Measurements from ENCODE around the gene C3orf62. TPM values are rescaled to one million over a fixed set of nuclear protein-coding genes. Genes with fewer than 3 reads are reported as not detected.

C3orf62 gene
- total RNA-seq, 1 donor from 2014 or later, result 0.43 TPM

DNA sequence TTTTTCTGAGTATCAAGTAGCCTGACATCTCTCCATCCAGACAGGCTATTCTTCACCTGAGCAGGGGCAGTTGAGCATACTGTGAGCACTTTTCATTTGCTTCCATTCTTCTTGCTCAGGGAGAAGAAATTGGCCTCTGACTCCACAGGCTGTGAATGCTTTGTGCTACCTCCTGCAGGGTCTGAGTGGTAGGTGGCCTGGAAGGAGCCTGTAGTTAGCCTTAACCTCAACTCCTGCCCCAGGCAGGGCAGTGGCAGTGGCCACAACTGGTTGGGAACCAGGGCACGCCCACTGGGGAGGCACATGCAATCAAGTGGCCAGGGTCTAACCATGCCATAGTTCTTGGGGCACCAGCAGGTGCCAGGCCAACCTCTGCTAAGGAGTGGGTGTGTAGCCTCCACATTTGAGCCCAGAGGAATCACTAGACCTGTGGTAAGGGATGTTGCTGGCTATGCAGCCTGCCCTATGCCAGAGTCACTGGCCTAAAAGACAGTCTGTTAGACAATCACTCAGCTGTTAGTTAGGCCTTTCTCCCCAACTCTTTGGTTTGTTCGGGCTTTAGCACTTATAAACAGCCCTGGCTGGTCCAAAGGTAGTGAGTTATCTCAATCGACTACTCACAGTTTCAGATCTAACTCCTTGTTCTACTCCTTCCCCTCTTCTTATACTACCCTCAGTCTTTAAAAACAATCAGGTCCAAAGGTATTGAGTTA is 7.4 kb downstream of the C3orf62 start:
- Histone ChIP-seq H3K27me3 (no peaks in the 10 kb centered on the region), H3K9me3 (no peaks in the 10 kb centered on the region), H3K4me3 (no peak overlapping the region), H3K4me1 (peaks cover 0 to 3% of the 10 kb centered on the region in 2 donors), H3K36me3 (peaks cover 0 to 3% of the 10 kb centered on the region in 2 donors), H3K27ac (no peak overlapping the region)
- intact Hi-C loops (cut with DNase I), result no loop called here
- no peak for TF ChIP-seq CTCF (IDR thresholded peaks at IDR 0.05)
- DNase-seq (ENCODE audit: low spot score in 2 of 2), result no peak

GRCh38 chr3:49266410-49267095 is 10.5 kb downstream of the C3orf62 start:
- H3K27me3 ChIP-seq, result no peaks in the 10 kb centered on the region
- H3K27ac ChIP-seq, result peak overlapping the region in 1 of 2 donors; percentile 57
- H3K4me1 ChIP-seq, result peaks cover 0 to 3% of the 10 kb centered on the region in 2 donors
- no peak for TF ChIP-seq CTCF (IDR thresholded peaks at IDR 0.05)
- H3K9me3 ChIP-seq, result no peaks in the 10 kb centered on the region
- DNase-seq (ENCODE audit: low spot score in 2 of 2), result no peak
- H3K4me3 ChIP-seq, result no peak overlapping the region
- peaks cover 0 to 3% of the 10 kb centered on the region in 2 donors for H3K36me3 ChIP-seq
- intact Hi-C loops (cut with DNase I), result no loop called here

- H3K27ac ChIP-seq, result peak overlapping the region in 1 of 2 donors; percentile 57
- no peak for DNase-seq (ENCODE audit: low spot score in 2 of 2)
- peaks cover 0 to 3% of the 10 kb centered on the region in 2 donors for H3K4me1 ChIP-seq
- H3K36me3 ChIP-seq, result peaks cover 0 to 3% of the 10 kb centered on the region in 2 donors
- H3K27me3 ChIP-seq, result no peaks in the 10 kb centered on the region
- intact Hi-C loops (cut with DNase I), result no loop called here
- no peaks in the 10 kb centered on the region for H3K9me3 ChIP-seq
- H3K4me3 ChIP-seq, result no peak overlapping the region
- TF ChIP-seq CTCF (IDR thresholded peaks at IDR 0.05), result no peak
Measured at GRCh38 chr3:49265661-49266386, 11.2 kb downstream of the C3orf62 start.

DNA sequence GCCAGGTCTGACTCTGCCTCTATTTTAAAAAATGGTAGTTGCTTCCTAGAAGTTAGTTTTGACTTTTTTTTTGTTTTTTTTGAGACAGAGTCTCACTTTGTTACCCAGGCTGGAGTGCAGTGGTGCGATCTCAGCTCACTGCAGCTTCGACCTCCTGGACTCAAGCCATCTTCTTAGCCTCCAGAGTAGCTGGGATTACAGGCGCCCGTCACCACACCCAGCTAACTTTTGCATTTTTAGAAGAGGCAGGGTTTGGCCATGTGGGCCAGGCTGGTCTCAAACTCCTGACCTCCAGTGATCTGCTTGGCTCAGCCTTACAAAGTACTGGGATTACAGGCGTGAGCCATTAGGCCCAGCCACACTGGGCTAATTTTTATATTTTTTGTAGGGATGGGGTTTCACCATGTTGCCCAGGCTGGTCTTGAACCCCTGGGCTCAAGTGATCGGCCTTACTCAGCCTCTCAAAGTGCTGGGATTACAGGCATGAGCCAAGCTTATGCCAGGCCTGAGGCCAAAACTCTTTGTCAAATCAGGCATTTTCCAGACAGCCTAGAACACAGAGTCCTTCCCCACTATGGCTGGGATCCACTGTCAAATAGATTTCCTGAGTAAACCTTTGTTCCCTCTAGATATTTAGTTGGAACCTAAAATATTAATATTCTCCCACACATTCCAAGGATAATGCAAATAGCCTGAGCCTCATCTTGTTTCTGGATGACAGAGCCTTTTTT is 13.7 kb downstream of the C3orf62 start:
- Histone ChIP-seq H3K4me1 (peaks cover 0 to 3% of the 10 kb centered on the region in 2 donors), H3K36me3 (no peaks in the 10 kb centered on the region), H3K4me3 (no peak overlapping the region), H3K27me3 (no peaks in the 10 kb centered on the region), H3K9me3 (no peaks in the 10 kb centered on the region), H3K27ac (no peak overlapping the region)
- no peak for TF ChIP-seq CTCF (IDR thresholded peaks at IDR 0.05)
- intact Hi-C loops (cut with DNase I), result no loop called here
- DNase-seq (ENCODE audit: low spot score in 2 of 2), result no peak

DNA sequence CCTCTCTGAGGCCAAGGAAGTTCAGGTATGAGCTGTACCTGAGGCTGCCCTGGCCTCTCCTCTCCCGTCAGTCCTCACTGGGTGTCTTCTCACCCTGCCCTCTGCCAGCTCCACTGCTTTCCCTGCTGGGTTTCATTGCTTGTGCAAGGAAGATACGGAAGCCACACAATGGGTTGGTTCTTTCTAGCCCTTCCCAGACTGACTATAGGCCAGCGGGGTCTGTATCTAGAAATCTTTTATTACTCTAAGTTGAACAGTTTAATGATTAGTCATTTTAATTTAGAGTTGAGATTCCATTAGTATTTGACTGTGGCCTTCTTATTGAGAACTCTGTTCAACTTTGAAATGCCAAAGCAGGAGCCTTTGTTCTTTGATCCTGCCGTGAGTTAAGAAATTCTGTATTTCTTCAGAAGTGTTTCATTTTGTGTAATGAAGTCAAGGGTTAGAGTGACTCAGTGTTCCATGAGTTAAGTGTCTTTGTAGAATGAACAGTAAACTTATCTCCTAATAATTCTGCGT is 16.2 kb downstream of the C3orf62 start:
- H3K27ac ChIP-seq, result no peak overlapping the region
- intact Hi-C loops (cut with DNase I), result no loop called here
- no peaks in the 10 kb centered on the region for H3K36me3 ChIP-seq
- no peak for DNase-seq (ENCODE audit: low spot score in 2 of 2)
- no peaks in the 10 kb centered on the region for H3K27me3 ChIP-seq
- no peak overlapping the region for H3K4me3 ChIP-seq
- no peaks in the 10 kb centered on the region for H3K4me1 ChIP-seq
- no peaks in the 10 kb centered on the region for H3K9me3 ChIP-seq
- TF ChIP-seq CTCF (IDR thresholded peaks at IDR 0.05), result no peak

All from ascending aorta (tissue), 2 donors.